Inferior parietal cortex (tissue), 1 donor: Measurements from ENCODE around the gene CD33.
A peak's percentile ranks its signal among the peaks of the same experiment; 100 is the strongest.
"Not testable (repeated sequence)": the region's sequence is repeated elsewhere in the genome, so short reads cannot be mapped to it uniquely, and the experiment has no call there.

Source experiments
- DNase-seq: peaks from one replicate; pipeline ENCODE4 v3.0.0-alpha.2; 2016; ENCODE audit errors: extremely low spot score

Gene CD33

GRCh38 chr19:51210191-51210784, 14.6 kb upstream of the CD33 start:
- DNase-seq, result peak; percentile 18

GRCh38 chr19:51210874-51211361, 14.0 kb upstream of the CD33 start:
- DNase-seq, result not testable (repeated sequence)

DNA sequence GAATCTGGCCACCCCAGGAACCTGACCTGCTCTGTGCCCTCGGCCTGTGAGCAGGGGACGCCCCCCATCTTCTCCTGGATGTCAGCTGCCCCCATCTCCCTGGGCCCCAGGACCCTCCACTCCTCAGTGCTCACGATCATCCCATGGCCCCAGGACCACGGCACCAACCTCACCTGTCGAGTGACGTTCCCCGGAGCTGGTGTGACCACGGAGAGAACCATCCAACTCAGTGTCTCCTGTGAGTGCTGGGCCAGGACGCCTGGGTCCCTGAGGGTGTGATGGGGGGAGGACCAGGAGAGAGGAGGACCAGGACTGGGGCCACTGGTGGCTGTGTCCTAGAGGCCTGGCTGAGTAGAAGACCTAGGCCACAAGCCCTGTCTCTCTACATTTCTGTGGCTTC, 13.0 kb upstream of the CD33 start:
- DNase-seq, result no peak

GRCh38 chr19:51219307-51219706, 5.6 kb upstream of the CD33 start:
- no peak for DNase-seq

DNA sequence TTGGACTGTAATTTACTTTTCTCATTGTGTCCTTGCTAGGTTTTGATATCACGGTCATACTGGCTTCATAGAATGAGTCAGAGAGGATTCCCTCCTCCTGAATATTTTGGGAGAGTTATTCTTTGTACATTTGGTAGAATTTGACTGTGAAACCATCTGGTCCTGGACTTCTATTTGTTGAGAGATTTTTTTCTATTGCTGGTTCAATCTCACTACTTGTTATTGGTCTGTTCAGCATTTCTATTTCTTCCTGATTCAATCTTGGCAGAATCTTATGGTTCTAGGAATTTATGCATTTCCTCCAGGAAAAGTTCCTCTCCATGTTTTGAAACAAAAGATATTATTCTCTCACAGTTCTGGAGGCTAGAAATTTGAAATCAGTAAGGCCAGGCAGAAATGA, 4.9 kb upstream of the CD33 start:
- peak; percentile 20 for DNase-seq

- DNase-seq, result no peak
Observed at GRCh38 chr19:51220996-51221395, 3.9 kb upstream of the CD33 start.

GRCh38 chr19:51224163-51224641, 678 bp upstream of the CD33 start:
- DNase-seq, result no peak

DNA sequence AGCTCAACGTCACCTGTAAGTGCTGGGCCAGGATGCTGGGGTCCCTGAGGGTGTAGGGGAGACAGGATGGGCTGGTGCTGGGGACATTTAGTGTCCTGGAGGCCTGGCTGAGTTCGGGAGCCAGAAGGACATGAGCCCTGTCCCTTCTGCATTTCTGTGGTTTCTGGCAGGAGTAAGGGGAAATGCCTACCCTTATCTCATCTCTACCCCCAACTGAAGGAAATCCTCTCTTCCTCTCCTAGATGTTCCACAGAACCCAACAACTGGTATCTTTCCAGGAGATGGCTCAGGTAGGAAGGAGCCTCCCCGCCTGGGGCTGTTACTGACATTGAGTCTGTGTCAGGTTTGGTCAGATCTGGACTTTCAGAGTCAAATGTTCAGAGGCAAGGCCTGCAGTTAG, 1.2 kb downstream of the CD33 start:
- DNase-seq, result no peak

- DNase-seq, result no peak
Observed at GRCh38 chr19:51227326-51227725, 2.4 kb downstream of the CD33 start.

DNA sequence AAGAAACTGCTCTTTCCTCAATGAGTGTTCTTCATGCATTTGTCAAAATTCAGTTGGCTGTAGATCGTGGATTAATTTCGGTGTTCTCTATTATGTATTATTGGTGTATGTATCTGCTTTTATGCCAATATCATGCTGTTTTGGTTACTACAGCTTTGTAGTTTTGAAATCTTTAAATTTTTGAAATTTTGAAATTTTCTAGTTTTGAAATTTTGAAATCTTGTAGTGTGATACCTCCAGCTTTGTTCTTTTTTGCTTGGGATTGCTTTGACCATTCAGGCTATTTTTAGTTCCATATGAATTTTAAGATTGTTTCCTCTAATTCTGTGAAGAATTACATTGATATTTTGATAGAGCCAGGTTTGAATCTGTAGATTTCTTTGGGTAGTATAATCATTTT, 3.1 kb downstream of the CD33 start:
- DNase-seq, result no peak

GRCh38 chr19:51240866-51241265, 16.0 kb downstream of the CD33 start:
- no peak for DNase-seq

DNA sequence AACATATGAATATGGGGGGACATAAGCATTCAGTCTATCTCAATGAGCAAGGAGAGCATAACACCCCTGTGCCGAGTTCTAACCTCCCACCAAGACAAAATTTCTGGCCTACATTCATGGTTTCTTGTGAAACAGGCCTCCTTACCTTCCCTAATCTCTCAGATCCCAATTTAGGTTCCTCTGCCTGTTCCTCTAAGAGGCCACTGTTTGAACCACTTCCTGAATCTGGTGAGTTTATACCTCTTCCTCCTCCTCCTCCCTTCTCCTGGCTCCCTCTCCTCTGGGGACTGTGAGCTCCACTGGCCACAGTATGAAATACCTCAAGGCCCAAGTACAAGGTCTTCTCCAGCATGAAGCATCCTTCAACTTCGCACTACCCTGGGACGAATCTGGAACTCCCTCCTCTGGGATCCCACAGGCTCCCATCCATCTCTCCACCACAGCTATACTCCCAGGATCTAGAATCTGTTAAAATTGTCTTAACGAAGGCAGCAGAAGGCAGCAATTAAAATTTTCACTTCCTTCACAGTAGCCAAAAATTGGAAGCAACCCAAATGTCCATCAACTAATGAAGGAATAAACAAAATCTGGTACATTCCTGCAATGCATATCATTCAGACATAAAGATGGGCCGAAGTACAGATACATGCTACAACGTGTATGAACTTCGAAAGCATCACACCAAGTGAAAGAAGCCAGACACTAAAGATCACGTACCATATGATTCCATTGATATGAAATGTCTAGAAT, 18.2 kb downstream of the CD33 start:
- DNase-seq, result no peak

GRCh38 chr19:51246164-51246552, 21.3 kb downstream of the CD33 start:
- no peak for DNase-seq

- no peak for DNase-seq
Observed at GRCh38 chr19:51247972-51248590, 23.2 kb downstream of the CD33 start.

DNA sequence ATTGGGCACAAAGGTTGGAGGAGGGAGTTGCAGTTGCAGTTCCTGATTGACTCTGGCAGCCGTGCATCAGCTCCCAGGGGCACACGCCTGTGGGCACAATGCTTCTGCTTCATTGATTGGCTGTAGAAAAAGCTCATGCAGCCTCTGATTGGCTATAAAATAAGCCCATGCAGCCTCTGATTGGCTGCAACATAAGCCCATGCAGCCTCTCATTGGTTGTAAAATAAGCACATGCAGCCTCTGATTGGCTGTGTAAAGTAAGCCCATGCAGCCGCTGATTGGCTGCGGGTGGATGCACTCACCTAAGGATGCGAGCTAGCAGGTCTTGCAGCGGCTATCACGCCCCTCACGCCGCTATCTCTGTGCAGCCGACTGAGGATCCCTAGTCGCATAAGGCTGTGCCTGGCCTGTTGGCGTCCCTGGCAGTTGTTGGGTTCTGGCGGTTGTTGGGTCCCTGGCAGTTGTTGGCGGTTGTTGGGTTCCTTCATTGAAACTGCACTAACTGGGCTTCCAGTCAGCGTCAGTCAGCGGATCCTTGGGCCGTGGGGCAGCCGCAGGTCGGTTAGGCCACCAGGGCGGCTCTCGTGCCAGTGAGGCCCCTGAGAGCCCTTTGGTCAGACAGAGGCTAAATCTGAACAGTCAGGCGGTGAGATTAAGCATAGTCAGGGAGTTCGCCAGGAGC, 26.0 kb downstream of the CD33 start, which contains the start of gene SIGLECL1:
SIGLECL1 (plus strand) TSS at position 295 of the 682 bp plus-strand sequence. CDS start 12,993 bp downstream, outside the sequence.
- no peak for DNase-seq

DNA sequence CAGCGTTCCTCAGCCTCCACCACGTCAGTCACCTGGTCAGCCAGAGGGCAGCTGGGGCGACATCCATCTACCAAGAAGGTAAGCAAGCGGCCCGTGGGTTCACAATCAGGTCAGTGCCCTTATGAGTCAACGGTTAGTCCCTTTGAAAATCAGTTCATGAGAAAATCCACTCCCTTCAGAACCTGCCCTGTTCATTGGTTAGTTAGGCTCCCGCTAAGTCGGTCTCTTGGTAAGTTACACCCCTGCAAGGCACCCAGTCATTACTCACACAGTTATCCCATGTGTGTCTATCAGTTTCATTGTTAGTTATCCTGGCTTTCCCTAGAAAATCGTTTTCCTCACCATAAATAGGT, 26.6 kb downstream of the CD33 start:
- no peak for DNase-seq

GRCh38 chr19:51252306-51253079, 27.6 kb downstream of the CD33 start:
- DNase-seq, result no peak

DNA sequence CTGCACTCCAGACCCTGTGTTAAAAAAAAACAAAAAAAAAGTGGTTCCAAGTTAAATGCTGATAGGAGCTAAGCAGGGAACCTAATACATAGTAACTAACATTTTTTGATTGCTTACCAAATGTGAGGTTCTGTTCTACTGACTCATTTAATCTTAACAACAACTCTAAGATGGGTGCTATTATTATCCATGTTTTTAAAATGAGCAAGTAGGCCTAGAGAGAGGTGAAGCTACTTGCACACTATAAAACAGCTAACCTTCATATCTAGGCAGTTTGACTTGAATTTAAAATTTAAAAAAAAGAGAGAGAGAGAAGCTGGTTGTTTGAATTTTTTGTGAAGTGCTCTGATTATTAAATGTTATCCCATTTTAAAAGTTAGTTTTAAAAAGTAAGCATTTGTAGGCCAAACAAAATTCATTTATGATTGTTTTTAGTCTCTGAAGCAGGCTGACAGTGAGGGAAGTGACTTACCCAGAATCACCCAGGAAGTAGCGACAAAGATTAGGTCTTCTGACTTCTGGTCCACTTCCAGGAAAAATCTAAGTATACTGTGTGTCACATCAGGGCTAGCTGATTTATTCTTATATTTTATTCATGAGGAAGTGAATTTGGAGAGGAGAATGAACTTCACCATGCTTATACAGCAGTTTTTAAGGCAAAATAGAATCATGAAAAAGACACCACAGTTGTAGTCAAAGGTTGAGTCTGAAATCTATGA, 28.4 kb downstream of the CD33 start:
- DNase-seq, result no peak

DNA sequence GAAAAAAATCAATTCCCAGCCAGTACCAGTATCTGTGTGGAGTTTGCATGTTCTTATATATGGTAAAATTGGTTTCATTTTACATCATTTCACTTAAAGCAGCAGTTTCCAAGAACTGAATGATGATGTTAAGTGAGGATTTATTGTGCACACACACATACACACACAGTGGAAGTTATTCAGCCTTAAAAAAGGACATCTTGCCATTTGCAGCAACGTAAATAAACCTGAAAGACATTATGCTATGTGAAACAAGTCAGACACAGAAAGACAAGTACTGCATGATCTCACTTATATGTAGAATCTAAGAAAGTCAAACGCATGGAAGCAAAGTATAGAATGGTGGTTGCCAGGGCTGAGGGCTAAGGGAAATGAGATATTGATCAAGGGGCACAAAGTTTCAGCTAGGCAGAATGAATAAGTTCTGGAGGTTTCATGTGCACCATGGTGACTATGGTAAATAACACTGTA, 31.3 kb downstream of the CD33 start:
- DNase-seq, result no peak

GRCh38 chr19:51257471-51257870, 32.6 kb downstream of the CD33 start:
- DNase-seq, result no peak
